Right renal pelvis (tissue), 4 donors: ENCODE data around the gene LRRC57. TPM values are rescaled to one million over a fixed set of nuclear protein-coding genes. Genes with fewer than 3 reads are reported as not detected.

Experiments
- DNase-seq, 4 donors: peaks; one replicate each; pipeline ENCODE4 v3.0.0-alpha.2; 2013; ENCODE audit warnings: low read depth in 4 of 4, low spot score in 3 of 4, missing footprints in 1 of 4
- polyA plus RNA-seq, 4 donors: library from polyadenylated mRNA; unstranded; fragments of 120-200 nt; gene quantifications; one replicate each; pipeline ENCODE4 v1.2.1, GENCODE V29; 2013; ENCODE audit not compliant: insufficient read length in 4 of 4

Gene LRRC57
- polyA plus RNA-seq, 4 donors, result 20.3 to 21.9 (median 21.2) TPM

DNA sequence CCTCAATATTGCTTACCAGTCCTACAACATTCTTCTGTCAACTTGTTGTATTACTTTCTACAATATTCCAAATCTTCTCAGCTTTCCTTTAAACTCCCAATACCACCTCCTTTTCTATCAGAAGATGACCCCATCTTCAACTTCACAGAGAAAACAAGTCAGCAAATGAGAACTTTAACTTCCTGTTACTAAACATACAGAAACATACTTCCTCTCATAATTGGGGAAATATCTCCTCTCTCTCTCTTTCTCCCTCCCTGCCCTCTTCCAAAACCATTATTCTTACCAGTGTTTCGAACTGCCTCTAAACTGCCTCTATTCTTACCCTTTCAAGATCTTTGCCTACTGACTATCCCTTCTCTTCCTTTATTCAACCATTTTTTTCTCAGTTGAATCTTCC is 54.9 kb downstream of the LRRC57 start:
- DNase-seq, result no peak

GRCh38 chr15:42491539-42492225 is 56.9 kb downstream of the LRRC57 start:
- no peak for DNase-seq

DNA sequence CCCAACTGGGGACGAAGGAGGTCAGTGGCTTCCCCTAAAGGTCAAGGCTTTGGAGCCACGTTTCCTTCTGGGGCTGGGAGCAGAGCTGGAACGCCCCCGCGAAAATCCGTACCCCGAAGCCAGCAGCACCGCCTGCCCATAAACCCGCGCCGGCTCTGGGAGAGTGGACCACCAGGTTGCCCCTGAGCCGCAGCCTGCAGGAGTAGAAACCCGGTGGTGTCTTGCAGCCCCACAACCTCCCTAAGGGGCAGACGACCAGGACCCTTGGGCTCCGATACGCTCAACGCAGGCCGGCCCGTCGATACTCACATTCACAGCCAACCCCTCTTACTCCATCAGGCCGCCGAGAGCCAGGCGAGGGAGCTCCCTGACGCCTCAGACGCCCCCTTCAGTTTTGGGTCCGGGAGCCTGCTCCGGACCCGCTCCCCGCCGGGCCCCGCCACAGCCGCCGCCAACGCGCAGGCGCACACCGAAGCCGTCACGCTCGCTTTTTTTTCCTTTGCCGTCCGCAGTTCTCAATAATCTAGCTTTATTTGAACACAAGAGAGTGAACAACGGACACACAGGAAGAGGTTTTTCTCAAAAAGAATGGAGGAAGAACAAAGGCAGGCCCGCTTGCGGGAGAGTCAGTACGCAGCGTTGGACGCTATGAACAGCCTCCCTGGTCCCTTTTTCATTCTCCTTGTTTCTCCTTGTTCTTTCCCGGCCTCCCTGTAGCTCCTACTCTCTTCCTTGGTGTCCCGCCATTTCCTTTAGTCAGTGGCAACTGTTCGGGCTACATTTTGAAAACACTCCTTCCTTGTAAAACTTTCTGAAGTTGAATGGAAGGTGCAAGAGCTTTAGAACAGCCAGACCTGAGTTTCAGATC is 57.7 kb downstream of the LRRC57 start, which contains the start of gene ZNF106:
ZNF106 (minus strand) TSS at position 471 of the 868 bp plus-strand sequence. CDS start 18,852 bp downstream, outside the sequence.
- DNase-seq, result peak; percentile 80 to 87 (median 86)

- peak in 1 of 4 donors; percentile 25 for DNase-seq
Observed at GRCh38 chr15:42490291-42490670, 58.3 kb downstream of the LRRC57 start.

Other genes starting within 250 kb of the LRRC57 start
- gene CAPN3, start 189.3 kb downstream of the LRRC57 start, polyA plus RNA-seq, result 10 to 100 TPM; 20.3 to 29.1 (median 21.8) TPM
- gene ZNF106, start 57.7 kb downstream of the LRRC57 start, polyA plus RNA-seq, result 10 to 100 TPM; 41.9 to 52.5 (median 47.7) TPM
- 100 to 1,000 TPM in 3 of 4 donors, 10 to 100 TPM in 1; 92.7 to 120 (median 113) TPM for gene SNAP23, start 53.2 kb downstream of the LRRC57 start, polyA plus RNA-seq
- gene HAUS2, start within 50 bp of the LRRC57 start, polyA plus RNA-seq, result 10 to 100 TPM; 22.0 to 32.6 (median 29.1) TPM
- 10 to 100 TPM in 1 of 4 donors, 1 to 10 TPM in 3; 8.0 to 10.2 (median 8.4) TPM for gene STARD9, start 26.8 kb upstream of the LRRC57 start, polyA plus RNA-seq
- 10 to 100 TPM; 16.8 to 18.9 (median 17.4) TPM for gene CDAN1, start 188.3 kb upstream of the LRRC57 start, polyA plus RNA-seq